GM12878 (cell line): ENCODE results near the gene RCHY1.

Source experiments
- ATF2 ChIP-seq: IDR thresholded peaks from 2 replicates; pipeline ENCODE4 v1.6.1; 2012; ENCODE audit warnings: low read length, inconsistent platforms
- EP300 ChIP-seq, 2 experiments: fragments of 150-350 bp in 1 of 2; IDR thresholded peaks; 2 replicates each; pipeline ENCODE4 v1.6.1; 2011 to 2012; ENCODE audit warnings: low read depth in 2 of 2, low read length in 2 of 2, borderline replicate concordance in 1 of 2, improper control_type of control experiment in 1 of 2, inconsistent platforms in 1 of 2; ENCODE audit not compliant: control insufficient read depth in 1 of 2
- POLR2A ChIP-seq: IDR thresholded peaks from 2 replicates; pipeline ENCODE4 v1.6.1; 2011; ENCODE audit warnings: low read depth, mild to moderate bottlenecking, low read length
- RAD21 ChIP-seq: IDR thresholded peaks from 2 replicates; pipeline ENCODE4 v1.6.1; 2011; ENCODE audit warnings: mild to moderate bottlenecking, low read depth, low read length, moderate library complexity; ENCODE audit not compliant: insufficient read depth
- SRF ChIP-seq, 2 experiments: IDR thresholded peaks; 2 replicates each; pipeline ENCODE4 v1.6.1; 2011; ENCODE audit warnings: low read depth in 2 of 2, low read length in 2 of 2, mild to moderate bottlenecking in 1 of 2, moderate library complexity in 1 of 2
- TCF12 ChIP-seq: IDR thresholded peaks from 2 replicates; pipeline ENCODE4 v1.6.1; 2011; ENCODE audit warnings: low read depth, mild to moderate bottlenecking, low read length

DNA sequence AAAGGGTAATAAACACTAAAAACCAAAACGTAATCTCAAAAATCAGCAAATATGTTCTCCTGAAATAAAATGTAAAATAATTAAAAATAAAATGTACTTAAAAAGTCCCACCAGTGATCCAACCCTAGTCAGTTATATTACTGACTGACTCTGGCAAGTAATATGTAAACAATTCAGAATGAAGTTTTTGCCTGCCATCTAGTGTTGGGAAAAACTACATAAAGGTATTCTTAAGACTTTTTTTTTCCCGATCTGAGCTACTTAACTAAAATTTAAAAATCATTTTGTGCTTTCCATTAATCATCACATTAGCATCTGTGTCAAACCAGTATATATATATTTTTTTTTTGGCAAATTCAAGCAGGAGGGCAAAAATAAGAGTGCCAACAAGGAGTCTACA, 24.0 kb downstream of the RCHY1 start:
- no peak for TF ChIP-seq TCF12
- TF ChIP-seq EP300 (IDR thresholded peaks at IDR 0.05; ENCODE audit: borderline replicate concordance in 1 of 2, control insufficient read depth in 1 of 2, low read depth in 2 of 2, low read length in 2 of 2): no peak
- peak; percentile 34; the same call in 1 of the 2 replicates for TF ChIP-seq RAD21
- TF ChIP-seq ATF2: no peak
- no peak for TF ChIP-seq SRF (IDR thresholded peaks at IDR 0.05; ENCODE audit: low read depth in 2 of 2, low read length in 2 of 2)
- TF ChIP-seq POLR2A: no peak
